Loucy (cell line): ENCODE results near the gene TXNIP.
A peak's percentile ranks its signal among the peaks of the same experiment; 100 is the strongest.

Experiments
- H2AFZ ChIP-seq: fragments of 200-600 bp; sonication (generic); 2 replicates; pipeline ENCODE4 v1.6.0; 2016; ENCODE audit warnings: antibody characterized with exemption, mild to moderate bottlenecking, low read length, moderate library complexity
- H3F3A ChIP-seq: fragments of 200-600 bp; 2 replicates; pipeline ENCODE4 v1.6.0; 2016; ENCODE audit warnings: antibody characterized with exemption, low read depth, mild to moderate bottlenecking
- H3K27me3 ChIP-seq: fragments of 200-600 bp; sonication (generic); 2 replicates; pipeline ENCODE4 v1.6.1; 2014; ENCODE audit warnings: low read length, mild to moderate bottlenecking; ENCODE audit not compliant: insufficient read depth, poor library complexity, severe bottlenecking
- H3K36me3 ChIP-seq: fragments of 200-600 bp; sonication (generic); 2 replicates; pipeline ENCODE4 v1.6.1; 2016; ENCODE audit warnings: low read length; ENCODE audit not compliant: insufficient read depth
- H3K4me1 ChIP-seq: fragments of 200-600 bp; sonication (generic); 2 replicates; pipeline ENCODE4 v1.5.1; 2014; ENCODE audit warnings: low read length, mild to moderate bottlenecking; ENCODE audit not compliant: insufficient read depth, poor library complexity, severe bottlenecking
- H3K4me2 ChIP-seq: fragments of 200-600 bp; sonication (generic); 2 replicates; pipeline ENCODE4 v1.6.0; 2014; ENCODE audit warnings: antibody characterized with exemption, low read length, low read depth, mild to moderate bottlenecking; ENCODE audit not compliant: poor library complexity, severe bottlenecking
- H3K4me3 ChIP-seq: fragments of 200-600 bp; sonication (generic); 2 replicates; pipeline ENCODE4 v1.5.1; 2014; ENCODE audit warnings: low read length, mild to moderate bottlenecking, mixed read lengths; ENCODE audit not compliant: poor library complexity, severe bottlenecking
- H3K79me2 ChIP-seq: fragments of 200-600 bp; sonication (generic); 2 replicates; pipeline ENCODE4 v1.6.1; 2014; ENCODE audit warnings: low read length; ENCODE audit not compliant: insufficient read depth
- H3K9ac ChIP-seq: fragments of 200-600 bp; sonication (generic); 2 replicates; pipeline ENCODE4 v1.6.0; 2014; ENCODE audit warnings: mild to moderate bottlenecking, low read depth, low read length, moderate library complexity; ENCODE audit not compliant: poor library complexity, severe bottlenecking
- H3K9me2 ChIP-seq: fragments of 200-600 bp; sonication (generic); replicated peaks from 2 replicates; pipeline ENCODE4 v1.6.1; 2016; ENCODE audit warnings: low read depth, low read length, mixed read lengths
- H3K9me3 ChIP-seq: fragments of 200-600 bp; sonication (generic); 2 replicates; pipeline ENCODE4 v1.6.1; 2014; ENCODE audit warnings: mild to moderate bottlenecking, antibody characterized with exemption, low read length, low read depth; ENCODE audit not compliant: insufficient read depth
- H4K20me1 ChIP-seq: fragments of 200-600 bp; sonication (generic); 2 replicates; pipeline ENCODE4 v1.6.0; 2014; ENCODE audit warnings: antibody characterized with exemption, low read length, mild to moderate bottlenecking; ENCODE audit not compliant: insufficient read depth, poor library complexity, severe bottlenecking
- EZH2phosphoT487 ChIP-seq: fragments of 200-600 bp; IDR thresholded peaks from 2 replicates; pipeline ENCODE4 v1.6.1; 2018; ENCODE audit warnings: antibody characterized with exemption, mild to moderate bottlenecking, moderate library complexity, borderline replicate concordance
- TF ChIP-seq, protein P1 (sequence below): fragments of 200-600 bp; sonication (generic); conservative IDR thresholded peaks from 2 replicates; pipeline ENCODE4 v1.5.1; 2014; ENCODE audit warnings: mild to moderate bottlenecking, antibody characterized with exemption, low read length

The TXNIP gene

DNA sequence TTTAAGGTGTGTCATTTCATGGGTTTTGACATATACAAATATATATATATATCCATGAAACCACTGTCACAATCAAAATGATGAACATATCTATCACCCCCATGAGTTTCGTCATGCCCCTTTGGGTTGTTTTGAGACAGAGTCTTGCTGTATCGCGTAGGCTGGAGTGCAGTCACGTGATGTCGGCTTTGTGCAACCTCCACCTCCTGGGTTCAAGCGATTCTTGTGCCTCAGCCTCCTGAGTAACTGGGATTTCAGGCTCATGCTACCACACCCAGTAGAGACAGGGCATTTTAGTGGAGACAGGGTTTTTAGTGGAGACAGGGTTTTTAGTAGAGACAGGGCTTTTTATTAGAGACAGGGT, 17.2 kb upstream of the TXNIP start:
- Histone ChIP-seq H3K9me3 (no peaks in the 10 kb centered on the region), H3K79me2 (no peaks in the 10 kb centered on the region), H3K4me3 (no peak overlapping the region), H3K9ac (no peak overlapping the region), H3K4me1 (no peaks in the 10 kb centered on the region), H3K4me2 (no peak overlapping the region), H2AFZ (no peak overlapping the region), H4K20me1 (no peaks in the 10 kb centered on the region), H3F3A (no peaks in the 10 kb centered on the region), H3K27me3 (no peaks in the 10 kb centered on the region), H3K36me3 (no peaks in the 10 kb centered on the region), H3K9me2 (no peaks in the 10 kb centered on the region)
- TF ChIP-seq, protein P1, sequence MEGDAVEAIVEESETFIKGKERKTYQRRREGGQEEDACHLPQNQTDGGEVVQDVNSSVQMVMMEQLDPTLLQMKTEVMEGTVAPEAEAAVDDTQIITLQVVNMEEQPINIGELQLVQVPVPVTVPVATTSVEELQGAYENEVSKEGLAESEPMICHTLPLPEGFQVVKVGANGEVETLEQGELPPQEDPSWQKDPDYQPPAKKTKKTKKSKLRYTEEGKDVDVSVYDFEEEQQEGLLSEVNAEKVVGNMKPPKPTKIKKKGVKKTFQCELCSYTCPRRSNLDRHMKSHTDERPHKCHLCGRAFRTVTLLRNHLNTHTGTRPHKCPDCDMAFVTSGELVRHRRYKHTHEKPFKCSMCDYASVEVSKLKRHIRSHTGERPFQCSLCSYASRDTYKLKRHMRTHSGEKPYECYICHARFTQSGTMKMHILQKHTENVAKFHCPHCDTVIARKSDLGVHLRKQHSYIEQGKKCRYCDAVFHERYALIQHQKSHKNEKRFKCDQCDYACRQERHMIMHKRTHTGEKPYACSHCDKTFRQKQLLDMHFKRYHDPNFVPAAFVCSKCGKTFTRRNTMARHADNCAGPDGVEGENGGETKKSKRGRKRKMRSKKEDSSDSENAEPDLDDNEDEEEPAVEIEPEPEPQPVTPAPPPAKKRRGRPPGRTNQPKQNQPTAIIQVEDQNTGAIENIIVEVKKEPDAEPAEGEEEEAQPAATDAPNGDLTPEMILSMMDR: no peak
- no peak for TF ChIP-seq EZH2phosphoT487

DNA sequence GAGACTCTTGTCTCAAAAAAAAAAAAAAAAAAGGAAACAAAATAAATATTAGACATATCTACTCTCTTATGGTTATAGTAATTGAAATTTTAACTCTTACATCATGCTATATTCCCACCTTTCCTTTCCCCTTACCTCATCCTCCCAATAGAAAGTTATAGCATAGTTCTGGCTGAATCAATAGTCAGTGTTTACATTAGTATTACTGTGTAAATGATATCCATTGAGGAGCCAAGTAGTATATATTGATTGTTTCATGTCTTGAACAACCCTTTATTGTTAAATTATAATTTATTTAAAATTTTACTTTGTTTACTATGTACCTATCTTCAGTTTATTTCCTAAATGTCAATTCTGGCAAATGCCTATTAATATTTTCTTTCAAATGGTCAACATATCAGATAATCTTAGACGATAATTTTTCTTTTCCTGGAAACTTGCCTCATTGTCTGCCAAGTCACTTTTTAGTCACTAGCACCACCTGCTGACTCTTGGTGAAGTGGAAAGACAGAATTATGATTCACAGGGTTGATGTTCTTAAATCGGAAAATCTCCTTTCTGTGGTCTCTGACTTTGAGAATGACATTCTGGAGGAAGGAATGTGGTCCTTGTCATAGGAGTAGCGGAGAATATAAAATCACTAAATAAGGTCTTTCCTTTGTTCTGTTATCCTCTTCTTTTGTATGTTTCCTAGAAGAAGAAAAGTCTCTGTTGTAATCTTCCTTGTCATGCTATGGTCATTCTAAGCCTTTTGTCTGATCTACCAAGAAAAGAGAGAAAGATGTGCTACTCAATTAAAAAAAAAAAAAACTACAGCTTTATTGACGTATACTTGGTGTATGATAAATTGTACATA, 16.6 kb upstream of the TXNIP start:
- no peak overlapping the region for H3K4me3 ChIP-seq
- no peaks in the 10 kb centered on the region for H4K20me1 ChIP-seq
- H2AFZ ChIP-seq: 0 out of 2 replicates have a peak overlapping the region, but pooled peaks have one; percentile 45
- H3K79me2 ChIP-seq: no peaks in the 10 kb centered on the region
- H3K9me2 ChIP-seq: no peaks in the 10 kb centered on the region
- no peak overlapping the region for H3K4me2 ChIP-seq
- no peak overlapping the region for H3K9ac ChIP-seq
- H3K9me3 ChIP-seq: no peaks in the 10 kb centered on the region
- no peaks in the 10 kb centered on the region for H3K27me3 ChIP-seq
- H3K4me1 ChIP-seq: no peaks in the 10 kb centered on the region
- H3K36me3 ChIP-seq: no peaks in the 10 kb centered on the region
- TF ChIP-seq EZH2phosphoT487: no peak
- TF ChIP-seq, protein P1: peak; percentile 92
- H3F3A ChIP-seq: no peaks in the 10 kb centered on the region

DNA sequence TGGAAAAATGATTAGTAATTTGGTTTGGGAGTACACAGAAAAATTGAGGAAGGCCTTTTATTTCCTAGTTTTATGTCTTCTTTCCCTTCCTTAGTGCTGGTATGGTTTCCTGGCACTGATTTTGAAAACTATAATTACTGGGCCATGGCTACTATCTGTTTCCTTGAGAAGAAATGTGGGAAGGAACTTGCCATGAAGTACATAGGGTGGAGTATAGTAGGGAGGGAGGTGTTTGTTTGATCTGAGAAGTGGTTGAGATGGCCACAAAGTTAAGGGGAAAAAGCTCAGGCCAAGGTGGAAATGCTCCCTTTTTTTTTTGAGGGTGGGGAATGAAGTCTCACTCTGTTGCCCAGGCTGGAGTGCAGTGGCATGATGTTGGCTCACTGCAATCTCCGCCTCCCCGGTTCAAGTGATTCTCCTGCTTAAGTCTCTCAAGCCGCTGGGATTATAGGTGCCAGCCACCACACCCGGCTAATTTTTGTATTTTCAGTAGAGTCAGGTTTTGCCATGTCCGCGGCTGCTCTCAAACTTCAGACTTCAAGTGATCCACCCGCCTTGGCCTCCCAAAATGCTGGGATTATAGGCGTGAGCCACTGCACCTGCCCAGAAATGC, 13.9 kb upstream of the TXNIP start:
- Histone ChIP-seq H3K4me1 (no peaks in the 10 kb centered on the region), H3K9ac (no peak overlapping the region), H2AFZ (no peak overlapping the region), H3F3A (no peaks in the 10 kb centered on the region), H3K4me2 (no peak overlapping the region), H4K20me1 (no peaks in the 10 kb centered on the region), H3K27me3 (no peaks in the 10 kb centered on the region), H3K4me3 (no peak overlapping the region), H3K36me3 (no peaks in the 10 kb centered on the region), H3K9me2 (no peaks in the 10 kb centered on the region), H3K9me3 (no peaks in the 10 kb centered on the region), H3K79me2 (no peaks in the 10 kb centered on the region)
- TF ChIP-seq EZH2phosphoT487: no peak
- TF ChIP-seq, protein P1: no peak
